Measurements from ENCODE around the gene NUMB. TPM values are rescaled to one million over a fixed set of nuclear protein-coding genes. Genes with fewer than 3 reads are reported as not detected.

NUMB gene
- total and polyA plus RNA-seq, 2 experiments from 2014 or later = 64.8 to 142 TPM

GRCh38 chr14:73438993-73439392 lies 19.4 kb downstream of the NUMB start:
- Histone ChIP-seq H4K20me1 (ENCODE audit: insufficient read depth) (peaks cover 25% of the 10 kb centered on the region; the same call in 1 of the 2 replicates), H3K9ac (no peak overlapping the region), H3K4me3 (no peak overlapping the region), H3F3A (ENCODE audit: insufficient read depth) (peaks cover 23% of the 10 kb centered on the region; the same call in 1 of the 2 replicates), H3K9me3 (ENCODE audit: low read depth) (no peaks in the 10 kb centered on the region), H3K9me2 (ENCODE audit: insufficient read depth) (no peaks in the 10 kb centered on the region), H3K79me2 (ENCODE audit: insufficient read depth) (peaks cover 100% of the 10 kb centered on the region), H2AFZ (no peak overlapping the region), H3K27ac (no peak overlapping the region), H3K4me2 (ENCODE audit: unreplicated experiment) (no peak overlapping the region), H3K4me1 (ENCODE audit: insufficient read depth) (peaks cover 4% of the 10 kb centered on the region; the same call in 1 of the 2 replicates), H3K27me3 (replicated peaks; ENCODE audit: insufficient read depth) (no peaks in the 10 kb centered on the region), H3K36me3 (ENCODE audit: low read depth) (no peaks in the 10 kb centered on the region)
- in situ Hi-C loops (cut with MboI) = no loop called here
- WGBS, 2 experiments (ENCODE audit: low coverage in 1 of 2, low lambda C conversion rate in 2 of 2, missing lambda C conversion rate in 2 of 2) = 50 to 56% methylated on average over 2 of the region's 2 CpGs
- DNase-seq = no peak
- TF ChIP-seq EZH2 (IDR thresholded peaks at IDR 0.05; ENCODE audit: insufficient read depth, poor library complexity, severe bottlenecking) = no peak
- TF ChIP-seq EZH2phosphoT487 (IDR thresholded peaks at IDR 0.05; ENCODE audit: insufficient read depth, low read depth) = no peak

- TF ChIP-seq EZH2phosphoT487 (IDR thresholded peaks at IDR 0.05; ENCODE audit: insufficient read depth, low read depth) (no peak), EZH2 (IDR thresholded peaks at IDR 0.05; ENCODE audit: insufficient read depth, poor library complexity, severe bottlenecking) (no peak)
- H3K9me2 ChIP-seq (ENCODE audit: insufficient read depth) = no peaks in the 10 kb centered on the region
- H3K9me3 ChIP-seq (ENCODE audit: low read depth) = no peaks in the 10 kb centered on the region
- no peak overlapping the region for H3K4me2 ChIP-seq (ENCODE audit: unreplicated experiment)
- in situ Hi-C loops (cut with MboI) = no loop called here
- H3K4me1 ChIP-seq (ENCODE audit: insufficient read depth) = peaks cover 4% of the 10 kb centered on the region; the same call in 1 of the 2 replicates
- H3K4me3 ChIP-seq = no peak overlapping the region
- no peaks in the 10 kb centered on the region for H3K27me3 ChIP-seq (replicated peaks; ENCODE audit: insufficient read depth)
- H3K27ac ChIP-seq = no peak overlapping the region
- no peaks in the 10 kb centered on the region for H3K36me3 ChIP-seq (ENCODE audit: low read depth)
- peaks cover 23% of the 10 kb centered on the region; the same call in 1 of the 2 replicates for H3F3A ChIP-seq (ENCODE audit: insufficient read depth)
- WGBS, 2 experiments (ENCODE audit: low coverage in 1 of 2, low lambda C conversion rate in 2 of 2, missing lambda C conversion rate in 2 of 2) = 100% methylated on average over 2 of the region's 2 CpGs
- H3K79me2 ChIP-seq (ENCODE audit: insufficient read depth) = peaks cover 100% of the 10 kb centered on the region
- H3K9ac ChIP-seq = no peak overlapping the region
- no peak overlapping the region for H2AFZ ChIP-seq
- H4K20me1 ChIP-seq (ENCODE audit: insufficient read depth) = peaks cover 30% of the 10 kb centered on the region; the same call in 1 of the 2 replicates
- no peak for DNase-seq
Observed at GRCh38 chr14:73437206-73437605, 21.1 kb downstream of the NUMB start.

- Histone ChIP-seq H4K20me1 (ENCODE audit: insufficient read depth) (peaks cover 32% of the 10 kb centered on the region), H3K9me2 (ENCODE audit: insufficient read depth) (no peaks in the 10 kb centered on the region), H2AFZ (no peak overlapping the region), H3K4me2 (ENCODE audit: unreplicated experiment) (no peak overlapping the region), H3K36me3 (ENCODE audit: low read depth) (no peaks in the 10 kb centered on the region), H3F3A (ENCODE audit: insufficient read depth) (peaks cover 20% of the 10 kb centered on the region), H3K9ac (no peak overlapping the region), H3K9me3 (ENCODE audit: low read depth) (no peaks in the 10 kb centered on the region), H3K4me1 (ENCODE audit: insufficient read depth) (peaks cover 17% of the 10 kb centered on the region), H3K79me2 (ENCODE audit: insufficient read depth) (peaks cover 100% of the 10 kb centered on the region), H3K4me3 (no peak overlapping the region), H3K27me3 (replicated peaks; ENCODE audit: insufficient read depth) (no peaks in the 10 kb centered on the region), H3K27ac (no peak overlapping the region)
- in situ Hi-C loops (cut with MboI) = no loop called here
- 84 to 89% methylated on average over 3 of the region's 3 CpGs for WGBS, 2 experiments (ENCODE audit: low coverage in 1 of 2, low lambda C conversion rate in 2 of 2, missing lambda C conversion rate in 2 of 2)
- no peak for DNase-seq
- TF ChIP-seq EZH2phosphoT487 (IDR thresholded peaks at IDR 0.05; ENCODE audit: insufficient read depth, low read depth) (no peak), EZH2 (IDR thresholded peaks at IDR 0.05; ENCODE audit: insufficient read depth, poor library complexity, severe bottlenecking) (no peak)
Observed at GRCh38 chr14:73432124-73432523, 26.2 kb downstream of the NUMB start.

GRCh38 chr14:73428353-73428824 lies 30.0 kb downstream of the NUMB start:
- WGBS, 2 experiments (ENCODE audit: low coverage in 1 of 2, low lambda C conversion rate in 2 of 2, missing lambda C conversion rate in 2 of 2) = 79 to 82% methylated on average over 5 of the region's 5 CpGs

More at GRCh38 chr14:73428353-73428824, 30.0 kb downstream of the NUMB start:
- in situ Hi-C loops (cut with MboI) = no loop called here
- Histone ChIP-seq H3K9me2 (ENCODE audit: insufficient read depth) (no peaks in the 10 kb centered on the region), H3K4me3 (no peak overlapping the region), H3K36me3 (ENCODE audit: low read depth) (no peaks in the 10 kb centered on the region), H3K9me3 (ENCODE audit: low read depth) (no peaks in the 10 kb centered on the region), H3K79me2 (ENCODE audit: insufficient read depth) (peaks cover 100% of the 10 kb centered on the region), H3K4me1 (ENCODE audit: insufficient read depth) (peaks cover 21% of the 10 kb centered on the region), H3K27me3 (replicated peaks; ENCODE audit: insufficient read depth) (no peaks in the 10 kb centered on the region), H4K20me1 (ENCODE audit: insufficient read depth) (peaks cover 21% of the 10 kb centered on the region), H3K9ac (no peak overlapping the region), H3K4me2 (ENCODE audit: unreplicated experiment) (no peak overlapping the region), H3K27ac (no peak overlapping the region; the same call in 1 of the 2 replicates), H2AFZ (no peak overlapping the region), H3F3A (ENCODE audit: insufficient read depth) (peaks cover 37% of the 10 kb centered on the region)
- DNase-seq = no peak
- TF ChIP-seq EZH2phosphoT487 (IDR thresholded peaks at IDR 0.05; ENCODE audit: insufficient read depth, low read depth) = no peak
- TF ChIP-seq EZH2 (IDR thresholded peaks at IDR 0.05; ENCODE audit: insufficient read depth, poor library complexity, severe bottlenecking) = no peak

Measured in GM23248 (cell line).